MM.1S (cell line): Measurements from ENCODE around the gene WDPCP.

ENCODE experiments used
- CTCF ChIP-seq: fragments of 300-600 bp; sonication (generic); IDR thresholded peaks from 2 replicates; pipeline ENCODE4 v1.5.1; 2016; ENCODE audit warnings: antibody characterized with exemption, low read length, mixed read lengths
- EZH2 ChIP-seq: fragments of 300-600 bp; sonication (generic); optimal IDR thresholded peaks from 2 replicates; pipeline ENCODE3; 2017; ENCODE audit warnings: low read depth, mild to moderate bottlenecking, antibody characterized with exemption, low read length, mixed read lengths
- EZH2phosphoT487 ChIP-seq: fragments of 300-600 bp; sonication (generic); IDR thresholded peaks from 2 replicates; pipeline ENCODE4 v1.6.1; 2018; ENCODE audit warnings: antibody characterized with exemption, low read length

DNA sequence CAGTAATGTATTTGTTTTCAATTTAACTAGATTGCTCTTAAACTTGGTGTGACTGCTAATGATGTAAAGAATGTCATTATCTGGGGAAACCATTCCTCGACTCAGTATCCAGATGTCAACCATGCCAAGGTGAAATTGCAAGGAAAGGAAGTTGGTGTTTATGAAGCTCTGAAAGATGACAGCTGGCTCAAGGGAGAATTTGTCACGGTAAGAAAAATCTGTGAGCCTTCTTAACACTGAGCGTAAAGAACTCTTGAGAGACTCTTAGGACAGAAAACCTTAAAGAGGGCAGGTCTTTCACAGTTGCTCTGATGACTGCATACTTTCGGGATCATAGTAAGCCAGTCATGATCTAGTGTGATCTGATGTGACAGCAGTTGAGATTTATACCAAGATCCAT is 16.4 kb upstream of the WDPCP start:
- TF ChIP-seq CTCF (no peak), EZH2 (no peak), EZH2phosphoT487 (no peak)
